HEK293 (cell line): ENCODE results near the gene RGL2.

Experiments used
- CTCF ChIA-PET: fragments of 350-600 bp; formaldehyde crosslinking; extraction: SDS; loops from one replicate; lab custom pipeline; 2021; ENCODE audit warnings: antibody characterized with exemption; lab: Yijun Ruan, JAX
- POLR2A ChIA-PET: fragments of 300-600 bp; formaldehyde crosslinking; extraction: SDS; loops from one replicate; lab custom pipeline; 2020; ENCODE audit warnings: antibody characterized with exemption, inconsistent platforms; lab: Yijun Ruan, JAX
- H3K27ac ChIP-seq: fragments of 200-500 bp; sonication (Bioruptor generic); 2 replicates; pipeline ENCODE4 v1.5.1; 2014; ENCODE audit warnings: low read depth, low read length, control low read depth, inconsistent platforms; ENCODE audit errors: extremely low read depth
- H3K36me3 ChIP-seq, 2 experiments: fragments of 200-500 bp in 1 of 2; sonication (Bioruptor generic) in 1 of 2; 1 replicate in 1 of 2; 2 replicates in 1 of 2; pipeline ENCODE4 v1.5.1; 2014 to 2017; ENCODE audit warnings: inconsistent platforms in 2 of 2, low read length in 2 of 2; ENCODE audit not compliant: control insufficient read depth in 2 of 2, insufficient read depth in 1 of 2
- H3K4me1 ChIP-seq: fragments of 200-500 bp; sonication (Bioruptor generic); 2 replicates; pipeline ENCODE4 v1.5.1; 2014; ENCODE audit warnings: mild to moderate bottlenecking, low read length, inconsistent platforms; ENCODE audit not compliant: control insufficient read depth, insufficient read depth
- H3K4me3 ChIP-seq: 2 replicates; pipeline ENCODE4 v1.5.1; 2011; ENCODE audit warnings: low read depth, mild to moderate bottlenecking, control low read depth, low read length, moderate library complexity
- H3K9me3 ChIP-seq: fragments of 200-500 bp; sonication (Bioruptor generic); 2 replicates; pipeline ENCODE4 v1.5.1; 2014; ENCODE audit warnings: low read depth, low read length, inconsistent platforms; ENCODE audit not compliant: control insufficient read depth, insufficient read depth
- BCL11A ChIP-seq: fragments of 450-650 bp; formaldehyde crosslinking; IDR thresholded peaks from 2 replicates; pipeline ENCODE4 v1.5.1; 2016; ENCODE audit warnings: low read depth, missing biosample characterization, missing genetic modification characterization
- EGR2 ChIP-seq: fragments of 450-650 bp; formaldehyde crosslinking; IDR thresholded peaks from 2 replicates; pipeline ENCODE4 v1.5.1; 2016; ENCODE audit warnings: low read depth, missing biosample characterization, missing genetic modification characterization
- GLIS2 ChIP-seq: fragments of 450-650 bp; formaldehyde crosslinking; IDR thresholded peaks from 2 replicates; pipeline ENCODE4 v1.5.1; 2016; ENCODE audit warnings: missing biosample characterization, missing genetic modification characterization
- KLF9 ChIP-seq: fragments of 450-650 bp; formaldehyde crosslinking; IDR thresholded peaks from 2 replicates; pipeline ENCODE4 v1.5.1; 2016; ENCODE audit warnings: missing biosample characterization, missing genetic modification characterization, low read depth
- SP3 ChIP-seq: fragments of 450-650 bp; formaldehyde crosslinking; IDR thresholded peaks from 2 replicates; pipeline ENCODE4 v1.5.1; 2016; ENCODE audit warnings: missing biosample characterization, missing genetic modification characterization
- SP7 ChIP-seq: fragments of 450-650 bp; formaldehyde crosslinking; IDR thresholded peaks from 2 replicates; pipeline ENCODE4 v1.5.1; 2016; ENCODE audit warnings: missing biosample characterization, missing genetic modification characterization
- ZBTB48 ChIP-seq: fragments of 450-650 bp; formaldehyde crosslinking; IDR thresholded peaks from 2 replicates; pipeline ENCODE4 v1.5.1; 2016; ENCODE audit warnings: missing biosample characterization, missing genetic modification characterization
- ZFHX2 ChIP-seq: fragments of 450-650 bp; formaldehyde crosslinking; conservative IDR thresholded peaks from 2 replicates; pipeline ENCODE4 v1.5.1; 2016; ENCODE audit warnings: missing biosample characterization, missing genetic modification characterization
- ZFP37 ChIP-seq: fragments of 450-650 bp; formaldehyde crosslinking; IDR thresholded peaks from 2 replicates; pipeline ENCODE4 v1.5.1; 2016; ENCODE audit warnings: missing biosample characterization, missing genetic modification characterization
- ZNF140 ChIP-seq: fragments of 450-650 bp; formaldehyde crosslinking; IDR thresholded peaks from 2 replicates; pipeline ENCODE4 v1.5.1; 2016; ENCODE audit warnings: missing biosample characterization, missing genetic modification characterization
- ZNF19 ChIP-seq: fragments of 450-650 bp; formaldehyde crosslinking; IDR thresholded peaks from 2 replicates; pipeline ENCODE4; 2016; ENCODE audit warnings: missing biosample characterization, missing genetic modification characterization, low read depth
- ZNF24 ChIP-seq: fragments of 450-650 bp; formaldehyde crosslinking; IDR thresholded peaks from 2 replicates; pipeline ENCODE4 v1.5.1; 2016; ENCODE audit warnings: missing biosample characterization, missing genetic modification characterization
- ZNF350 ChIP-seq: fragments of 450-650 bp; formaldehyde crosslinking; IDR thresholded peaks from 2 replicates; pipeline ENCODE4 v1.5.0; 2017; ENCODE audit warnings: missing biosample characterization, mild to moderate bottlenecking, missing genetic modification characterization
- ZNF555 ChIP-seq: fragments of 450-650 bp; formaldehyde crosslinking; conservative IDR thresholded peaks from 2 replicates; pipeline ENCODE4 v1.5.1; 2017; ENCODE audit warnings: missing biosample characterization, mild to moderate bottlenecking, missing genetic modification characterization, inconsistent platforms
- ZNF600 ChIP-seq: fragments of 450-650 bp; formaldehyde crosslinking; IDR thresholded peaks from 2 replicates; pipeline ENCODE4 v1.5.1; 2016; ENCODE audit warnings: missing biosample characterization, missing genetic modification characterization
- ZNF776 ChIP-seq: fragments of 450-650 bp; formaldehyde crosslinking; IDR thresholded peaks from 2 replicates; pipeline ENCODE4 v1.5.0; 2017; ENCODE audit warnings: missing biosample characterization, missing genetic modification characterization, borderline replicate concordance
- ZNF777 ChIP-seq: fragments of 450-650 bp; formaldehyde crosslinking; IDR thresholded peaks from 2 replicates; pipeline ENCODE4 v1.5.1; 2017; ENCODE audit warnings: missing biosample characterization, missing genetic modification characterization, borderline replicate concordance
- ZNF837 ChIP-seq: fragments of 450-650 bp; formaldehyde crosslinking; IDR thresholded peaks from 2 replicates; pipeline ENCODE4 v1.5.1; 2016; ENCODE audit warnings: missing biosample characterization, missing genetic modification characterization
- ZSCAN23 ChIP-seq: fragments of 450-650 bp; formaldehyde crosslinking; IDR thresholded peaks from 2 replicates; pipeline ENCODE4 v1.5.1; 2016; ENCODE audit warnings: missing biosample characterization, missing genetic modification characterization
- TF ChIP-seq, protein P1 (sequence below): fragments of 450-650 bp; formaldehyde crosslinking; IDR thresholded peaks from 2 replicates; pipeline ENCODE4 v1.5.1; 2017; ENCODE audit warnings: missing biosample characterization, missing genetic modification characterization
- TF ChIP-seq, protein P2 (sequence below): fragments of 450-650 bp; formaldehyde crosslinking; IDR thresholded peaks from 2 replicates; pipeline ENCODE4 v1.5.1; 2016; ENCODE audit warnings: missing biosample characterization, missing genetic modification characterization

RGL2 gene

DNA sequence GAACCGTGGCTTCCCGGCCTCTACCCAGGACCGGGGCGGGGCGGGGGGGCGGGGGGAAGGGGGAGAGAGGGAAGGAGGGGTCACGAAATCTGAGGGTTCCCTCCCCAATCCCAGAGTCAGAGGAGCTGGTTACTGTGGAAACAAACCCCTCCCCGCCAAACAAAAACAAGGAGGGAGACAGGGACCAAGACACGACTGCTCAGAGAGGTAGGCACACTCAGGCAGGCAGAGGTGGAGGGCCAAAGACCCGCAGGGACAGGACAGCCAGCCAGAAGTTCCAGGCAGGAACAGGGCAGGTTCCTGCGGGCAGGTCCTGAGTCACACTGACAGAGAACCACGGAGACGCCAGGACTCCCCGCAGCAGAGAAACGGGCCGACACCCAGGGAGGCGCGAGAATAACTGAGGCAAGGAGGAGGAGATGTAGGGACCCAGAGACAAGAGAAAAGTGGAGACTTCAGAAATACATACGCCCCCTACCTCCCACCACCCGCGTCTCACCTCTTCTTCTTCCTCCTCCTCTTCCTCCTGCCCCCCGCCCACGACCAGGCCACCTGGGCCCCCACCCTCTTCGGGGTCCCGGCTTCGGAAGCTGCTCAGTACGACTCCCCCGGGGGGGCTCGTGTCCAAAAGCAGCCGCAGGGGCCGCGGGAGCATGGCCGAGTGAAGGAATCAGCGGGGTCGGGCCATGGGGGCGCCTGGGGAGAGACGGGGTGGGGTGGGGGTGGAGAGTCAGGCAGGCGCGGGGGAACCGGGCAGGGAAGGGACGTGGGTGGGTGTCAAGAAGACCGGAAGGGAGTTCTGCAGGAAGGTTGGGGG lies 578 bp downstream of the RGL2 start (continued):
- TF ChIP-seq ZNF600 (peak; percentile 61), SP7 (tag by site-specific recombination) (peak; percentile 43), ZNF19 (tag by site-specific recombination) (no peak), ZFHX2 (tag by site-specific recombination) (peak; percentile 86), EGR2 (tag by site-specific recombination) (peak; percentile 70), ZNF837 (tag by site-specific recombination) (no peak), KLF9 (tag by site-specific recombination) (peak; percentile 24; the same call in 1 of the 2 replicates), ZFP37 (tag by site-specific recombination) (0 out of 2 replicates have a peak, but pooled peaks have one; percentile 20), ZNF24 (tag by site-specific recombination) (no peak; the same call in 1 of the 2 replicates), ZNF777 (no peak), ZNF776 (no peak), ZSCAN23 (no peak), ZNF140 (tag by site-specific recombination) (no peak), BCL11A (tag by site-specific recombination) (0 out of 2 replicates have a peak, but pooled peaks have one; percentile 38)
- TF ChIP-seq, protein P1, sequence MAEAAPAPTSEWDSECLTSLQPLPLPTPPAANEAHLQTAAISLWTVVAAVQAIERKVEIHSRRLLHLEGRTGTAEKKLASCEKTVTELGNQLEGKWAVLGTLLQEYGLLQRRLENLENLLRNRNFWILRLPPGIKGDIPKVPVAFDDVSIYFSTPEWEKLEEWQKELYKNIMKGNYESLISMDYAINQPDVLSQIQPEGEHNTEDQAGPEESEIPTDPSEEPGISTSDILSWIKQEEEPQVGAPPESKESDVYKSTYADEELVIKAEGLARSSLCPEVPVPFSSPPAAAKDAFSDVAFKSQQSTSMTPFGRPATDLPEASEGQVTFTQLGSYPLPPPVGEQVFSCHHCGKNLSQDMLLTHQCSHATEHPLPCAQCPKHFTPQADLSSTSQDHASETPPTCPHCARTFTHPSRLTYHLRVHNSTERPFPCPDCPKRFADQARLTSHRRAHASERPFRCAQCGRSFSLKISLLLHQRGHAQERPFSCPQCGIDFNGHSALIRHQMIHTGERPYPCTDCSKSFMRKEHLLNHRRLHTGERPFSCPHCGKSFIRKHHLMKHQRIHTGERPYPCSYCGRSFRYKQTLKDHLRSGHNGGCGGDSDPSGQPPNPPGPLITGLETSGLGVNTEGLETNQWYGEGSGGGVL (tag by site-specific recombination): peak; percentile 77

DNA sequence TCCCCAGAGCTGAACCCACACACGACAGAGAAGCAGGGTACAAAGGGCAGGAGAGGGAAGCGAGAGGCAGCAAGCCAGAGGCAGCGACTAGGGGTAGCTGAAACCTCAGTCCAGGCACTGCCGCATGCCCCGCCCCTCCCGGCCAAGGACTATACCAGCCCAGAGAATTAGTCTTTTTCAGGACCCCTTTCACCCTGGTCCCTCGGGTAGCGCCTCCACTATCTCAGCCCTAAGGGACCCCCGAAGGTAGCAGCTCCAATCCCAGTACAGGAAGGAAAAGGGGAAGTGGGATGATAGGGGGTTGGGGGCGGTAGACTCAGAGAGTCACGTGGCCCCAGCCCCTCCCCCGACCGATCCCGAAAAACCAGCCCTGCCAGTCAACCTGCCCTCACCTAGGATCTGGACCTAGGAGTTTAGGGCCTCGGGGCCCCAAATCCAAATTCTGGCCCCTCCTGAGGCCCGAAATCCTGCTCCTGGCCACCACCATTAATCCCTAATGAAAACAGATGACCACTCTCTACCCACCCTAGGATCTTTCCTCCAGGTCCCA lies 1.3 kb downstream of the RGL2 start:
- Histone ChIP-seq H3K4me1 (no peaks in the 10 kb centered on the region), H3K4me3 (peak overlapping the region; percentile 13; the same call in 1 of the 2 replicates), H3K27ac (no peak overlapping the region), H3K9me3 (no peaks in the 10 kb centered on the region)
- TF ChIP-seq ZNF350 (tag by site-specific recombination): no peak
- no peak for TF ChIP-seq ZNF555 (tag by site-specific recombination)
- TF ChIP-seq ZFHX2 (tag by site-specific recombination): 0 out of 2 replicates have a peak, but pooled peaks have one; percentile 9
- TF ChIP-seq, protein P2, sequence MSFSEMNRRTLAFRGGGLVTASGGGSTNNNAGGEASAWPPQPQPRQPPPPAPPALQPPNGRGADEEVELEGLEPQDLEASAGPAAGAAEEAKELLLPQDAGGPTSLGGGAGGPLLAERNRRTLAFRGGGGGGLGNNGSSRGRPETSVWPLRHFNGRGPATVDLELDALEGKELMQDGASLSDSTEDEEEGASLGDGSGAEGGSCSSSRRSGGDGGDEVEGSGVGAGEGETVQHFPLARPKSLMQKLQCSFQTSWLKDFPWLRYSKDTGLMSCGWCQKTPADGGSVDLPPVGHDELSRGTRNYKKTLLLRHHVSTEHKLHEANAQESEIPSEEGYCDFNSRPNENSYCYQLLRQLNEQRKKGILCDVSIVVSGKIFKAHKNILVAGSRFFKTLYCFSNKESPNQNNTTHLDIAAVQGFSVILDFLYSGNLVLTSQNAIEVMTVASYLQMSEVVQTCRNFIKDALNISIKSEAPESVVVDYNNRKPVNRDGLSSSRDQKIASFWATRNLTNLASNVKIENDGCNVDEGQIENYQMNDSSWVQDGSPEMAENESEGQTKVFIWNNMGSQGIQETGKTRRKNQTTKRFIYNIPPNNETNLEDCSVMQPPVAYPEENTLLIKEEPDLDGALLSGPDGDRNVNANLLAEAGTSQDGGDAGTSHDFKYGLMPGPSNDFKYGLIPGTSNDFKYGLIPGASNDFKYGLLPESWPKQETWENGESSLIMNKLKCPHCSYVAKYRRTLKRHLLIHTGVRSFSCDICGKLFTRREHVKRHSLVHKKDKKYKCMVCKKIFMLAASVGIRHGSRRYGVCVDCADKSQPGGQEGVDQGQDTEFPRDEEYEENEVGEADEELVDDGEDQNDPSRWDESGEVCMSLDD: 0 out of 2 replicates have a peak, but pooled peaks have one; percentile 12
- peak; percentile 58 for TF ChIP-seq SP3 (tag by site-specific recombination)
- peak; percentile 10; the same call in 1 of the 2 replicates for TF ChIP-seq GLIS2 (tag by site-specific recombination)
- peak; percentile 34; the same call in 1 of the 2 replicates for TF ChIP-seq KLF9 (tag by site-specific recombination)
- peak; percentile 54; the same call in 1 of the 2 replicates for TF ChIP-seq ZBTB48 (tag by site-specific recombination)
- TF ChIP-seq, all 188 proteins: peak for 6
- ChIA-PET POLR2A (interaction anchor here (1.0 to 3.6 kb wide), 9 partner anchors 9 to 325 kb away, joined by 4 to 57 read pairs (median 19); partner anchors contain the start of genes B3GALT4, HSD17B8, PFDN6 and RPS18), CTCF (interaction anchor here (0.8 to 1.6 kb wide), 5 partner anchors 9 to 93 kb away, joined by 3 to 9 read pairs (median 4); partner anchors contain the start of genes B3GALT4 and WDR46)
- peaks cover 7 to 41% of the 10 kb centered on the region in 2 experiments; a peak in 2 of 3 replicates for H3K36me3 ChIP-seq
